GM19324 (cell line): ENCODE data around the gene TMIGD1.

ENCODE experiments used
- ATAC-seq: cut with Tn5 transposase; IDR thresholded peaks from one replicate; pipeline ENCODE4 v1.9.1; 2021; ENCODE audit warnings: mild to moderate bottlenecking, moderate library complexity; ENCODE audit not compliant: unreplicated experiment, low FRiP score

Gene TMIGD1

DNA sequence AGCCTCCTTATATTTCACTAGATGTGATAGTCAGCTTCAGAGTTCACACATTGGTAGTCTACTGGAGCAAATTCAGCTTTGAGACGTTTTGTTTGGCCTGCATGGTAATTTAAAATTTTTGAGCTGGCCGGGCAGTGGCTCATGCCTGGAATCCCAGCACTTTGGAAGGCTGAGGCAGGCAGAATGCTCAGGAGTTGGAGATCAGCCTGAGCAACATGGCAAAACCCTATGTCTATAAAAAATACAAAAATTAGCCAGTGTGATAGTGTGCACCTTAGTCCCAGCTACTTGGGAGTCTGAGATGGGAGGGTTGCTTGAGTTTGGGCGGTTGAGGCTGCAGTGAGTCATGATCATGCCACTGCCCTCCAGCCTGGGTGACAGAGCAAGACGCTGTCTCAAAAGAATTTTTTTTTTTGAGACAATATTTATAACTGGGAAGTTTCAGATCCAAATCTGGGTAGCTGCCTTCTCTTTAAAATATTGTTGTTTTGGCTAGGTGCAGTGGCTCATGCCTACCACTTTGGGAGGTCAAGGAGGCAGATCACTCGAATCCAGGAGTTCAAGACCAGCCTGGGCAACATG is 37.3 kb downstream of the TMIGD1 start:
- no peak for ATAC-seq

DNA sequence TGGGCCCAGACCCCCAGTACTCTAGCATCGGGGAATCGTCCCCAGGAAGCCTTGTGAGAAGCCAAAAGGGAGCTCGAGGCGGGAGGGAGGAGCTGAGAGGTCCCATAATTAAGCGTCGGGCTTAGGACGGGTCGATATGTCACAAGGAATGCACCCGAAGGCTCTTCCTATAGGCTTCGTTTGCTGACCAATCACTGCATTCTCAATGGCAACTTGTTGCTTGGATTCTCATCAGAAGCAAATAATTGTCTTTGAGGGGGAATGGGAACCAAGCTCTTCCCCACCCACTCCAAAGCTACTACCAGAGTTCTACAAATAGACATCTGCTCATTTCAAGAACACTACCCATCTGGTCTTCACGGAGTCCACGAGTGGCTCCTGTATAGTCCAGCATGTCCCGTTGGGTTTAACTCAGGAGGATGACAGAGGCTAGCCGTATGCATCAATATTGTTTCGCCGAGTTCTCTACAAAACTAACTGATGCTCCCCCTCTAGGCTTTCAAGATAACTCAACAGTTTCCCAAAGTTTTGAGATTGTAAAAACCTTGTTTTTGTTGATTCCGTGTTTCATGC is 41.5 kb downstream of the TMIGD1 start:
- ATAC-seq, result no peak

DNA sequence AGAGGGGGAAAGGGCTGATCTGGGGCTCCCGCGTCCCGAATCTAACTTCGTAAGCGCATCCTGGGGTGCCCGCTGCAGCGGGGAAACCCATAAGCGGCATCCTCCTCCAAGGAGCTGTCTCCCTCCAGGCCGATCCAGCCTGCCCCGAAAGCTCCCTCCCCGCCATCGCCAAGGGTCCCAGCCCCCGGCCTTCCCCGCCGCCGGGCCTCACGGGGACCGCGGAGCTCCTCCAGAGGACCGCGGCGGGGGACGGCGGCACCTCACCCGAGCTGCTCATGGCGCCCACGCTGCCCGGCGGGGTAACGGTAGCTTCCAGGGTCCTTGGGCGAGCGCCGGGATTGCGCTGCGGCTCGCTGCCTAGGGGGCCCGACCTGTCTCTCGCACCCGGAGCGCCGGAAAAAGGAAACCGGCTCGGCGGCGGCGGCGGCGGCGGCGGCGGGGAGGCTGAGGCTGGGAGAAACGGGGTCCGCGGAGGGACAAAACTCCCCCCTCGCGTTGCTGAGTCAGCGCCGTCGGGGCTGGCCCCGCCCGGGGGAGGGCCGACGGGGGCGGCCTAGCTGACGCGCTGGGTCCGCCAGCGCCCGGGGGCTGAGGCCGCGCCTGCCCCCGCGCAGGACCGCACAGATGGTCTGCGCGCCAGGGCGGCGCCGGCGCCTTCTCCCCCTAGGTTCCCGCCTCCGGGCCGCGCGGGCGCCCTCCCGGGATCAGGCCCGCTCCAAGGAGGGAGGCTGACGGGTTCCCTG is 42.1 kb downstream of the TMIGD1 start, which contains the start of gene BLMH:
BLMH (minus strand) TSS at position 402 of the 743 bp plus-strand sequence; CDS start at position 277, 125 bp downstream.
- ATAC-seq, result peak; percentile 71

DNA sequence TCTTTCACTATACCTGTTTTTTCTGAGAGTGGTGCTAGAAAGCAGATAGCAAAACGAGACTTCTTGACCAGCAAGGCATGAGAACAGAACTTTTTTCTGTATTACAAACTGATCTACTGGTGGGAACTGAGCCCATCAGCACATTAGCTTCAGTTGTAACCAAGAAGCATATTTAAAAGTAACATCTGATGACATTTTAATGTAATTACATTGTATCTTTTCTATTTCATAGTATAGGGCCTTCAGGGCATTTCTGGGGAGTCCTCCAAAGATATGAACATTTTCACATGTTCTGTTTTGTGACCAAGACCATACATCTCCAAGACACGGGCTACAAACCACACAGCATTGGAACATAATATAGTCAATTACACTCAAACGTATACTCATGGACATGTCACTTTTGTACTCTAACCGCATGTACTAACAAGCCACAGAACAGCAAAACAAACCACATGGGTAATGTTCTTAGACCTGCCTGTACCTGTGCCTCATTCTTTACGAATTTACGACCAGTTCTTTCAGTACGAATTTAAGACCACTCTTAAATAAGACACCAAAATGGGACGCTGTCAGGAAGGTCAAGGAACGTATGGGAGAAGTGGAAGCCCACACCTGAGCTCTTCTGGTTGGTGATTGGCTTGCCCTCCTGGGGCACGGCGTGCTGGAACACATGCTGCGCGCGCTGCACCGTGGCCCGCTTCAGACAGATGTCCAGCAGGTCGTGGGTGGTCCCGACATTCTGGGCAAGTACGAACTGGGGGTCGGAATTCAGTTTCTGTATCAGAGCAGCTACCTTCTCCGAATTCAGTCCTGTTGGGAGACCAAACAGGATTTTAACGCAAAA is 42.9 kb downstream of the TMIGD1 start:
- ATAC-seq, result peak; percentile 39

DNA sequence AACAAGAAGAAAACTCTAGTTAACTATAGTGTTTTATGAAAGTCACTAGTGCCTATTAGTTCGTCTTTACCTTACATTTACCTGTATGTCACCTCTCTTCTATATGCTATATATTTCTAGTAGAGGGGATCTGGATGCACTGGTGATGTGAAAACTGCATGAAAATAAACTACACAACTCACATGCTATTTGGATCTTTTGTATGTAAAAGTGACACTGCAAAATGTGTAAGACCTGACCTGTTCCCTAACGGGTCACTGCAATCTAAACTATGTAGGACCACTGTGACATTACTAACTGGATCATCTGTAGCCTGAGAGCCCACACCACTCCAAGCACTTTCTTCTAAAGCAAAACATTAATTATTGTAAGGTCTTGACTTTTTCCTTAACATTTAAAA is 43.8 kb downstream of the TMIGD1 start:
- ATAC-seq, result no peak

DNA sequence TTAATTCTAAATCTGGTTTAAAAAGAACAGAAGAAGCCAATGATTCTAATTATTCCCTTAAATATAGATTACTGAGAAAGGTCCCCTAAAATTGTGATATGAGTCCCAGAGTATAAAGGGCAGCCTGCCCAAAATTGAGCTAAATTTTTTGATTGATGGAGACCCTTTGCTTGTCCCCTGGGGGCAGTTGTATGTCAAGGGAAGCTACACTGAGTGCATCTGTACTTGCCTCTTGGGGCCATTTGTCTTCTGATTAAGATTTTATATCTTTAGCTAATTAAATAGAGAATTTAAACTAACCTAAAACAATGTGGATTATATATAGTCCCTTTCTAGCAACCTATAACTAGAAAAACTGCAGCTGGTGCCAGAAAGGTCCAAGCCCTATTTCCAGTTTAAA is 54.7 kb downstream of the TMIGD1 start:
- ATAC-seq, result no peak

DNA sequence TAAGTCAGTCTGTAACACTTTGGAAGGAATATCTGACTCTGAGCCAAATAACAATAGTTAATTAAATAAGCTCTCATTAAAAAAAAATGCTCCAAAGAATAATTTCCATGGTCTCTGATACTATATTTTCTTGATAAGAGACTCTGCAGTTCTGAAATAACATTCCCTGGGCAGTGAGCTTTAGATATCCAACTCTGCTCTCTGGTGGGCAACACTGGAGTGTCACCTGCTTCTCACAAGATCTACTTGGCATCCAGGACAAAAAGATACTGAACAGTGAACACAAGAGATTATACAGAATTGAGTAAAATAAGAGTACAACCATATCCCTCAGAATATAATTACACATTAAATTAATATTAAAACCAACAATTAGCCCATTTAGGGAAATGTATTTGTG is 55.8 kb downstream of the TMIGD1 start:
- no peak for ATAC-seq

DNA sequence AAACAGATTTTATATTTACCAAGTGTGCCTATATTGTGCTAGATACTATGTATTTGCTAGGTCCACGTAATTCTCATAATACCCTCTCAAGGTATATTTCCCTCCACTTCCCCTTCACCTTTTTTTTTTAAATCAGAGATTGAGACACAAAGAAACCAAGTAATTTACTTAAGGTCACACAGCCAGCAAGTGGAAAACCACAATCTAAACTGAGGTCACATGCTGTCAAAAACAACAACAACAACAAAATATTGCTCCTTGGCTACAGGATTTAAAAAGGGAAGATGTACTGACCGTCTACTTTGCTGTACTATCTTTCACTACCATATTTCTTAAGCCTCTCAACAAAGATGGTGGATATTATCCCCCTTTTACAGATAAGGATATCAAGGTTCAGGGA is 57.9 kb downstream of the TMIGD1 start:
- ATAC-seq, result no peak

DNA sequence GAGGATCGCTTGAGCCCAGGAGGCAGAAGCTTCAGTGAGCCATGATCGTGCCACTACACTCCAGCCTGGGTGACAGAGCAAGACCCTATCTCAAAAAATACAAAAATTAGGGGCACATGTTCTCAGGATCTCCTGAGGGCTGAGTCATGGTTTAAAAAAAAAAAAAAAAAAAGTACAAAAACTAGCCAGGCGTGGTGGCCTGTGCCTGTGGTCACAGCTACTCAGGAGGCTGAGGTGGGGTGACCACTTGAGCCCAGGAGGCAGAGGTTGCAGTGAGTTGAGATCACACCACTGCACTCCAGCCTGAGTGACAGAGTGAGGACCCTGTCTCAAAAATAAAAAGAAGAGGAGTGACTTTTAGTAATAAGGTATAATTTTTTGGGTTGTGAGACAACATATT is 59.0 kb downstream of the TMIGD1 start:
- no peak for ATAC-seq

DNA sequence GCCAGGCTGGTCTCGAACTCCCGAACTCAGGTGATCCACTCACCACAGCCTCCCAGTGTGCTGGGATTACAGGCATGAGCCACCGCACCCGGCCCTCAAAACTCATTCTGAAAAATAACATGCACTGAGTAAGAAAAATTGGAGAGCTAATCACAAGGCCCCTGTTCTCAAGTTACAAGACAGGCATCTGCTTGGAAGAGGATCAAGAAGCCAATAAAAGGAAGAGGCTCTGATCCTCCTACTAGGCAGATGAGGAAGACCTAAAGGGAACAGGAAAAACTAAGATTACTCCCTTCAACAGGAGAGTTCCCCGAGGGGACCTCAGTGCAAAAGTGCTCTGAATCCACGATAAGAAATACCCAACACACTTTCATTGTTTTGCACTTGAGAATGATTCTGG is 60.5 kb downstream of the TMIGD1 start:
- ATAC-seq, result no peak

DNA sequence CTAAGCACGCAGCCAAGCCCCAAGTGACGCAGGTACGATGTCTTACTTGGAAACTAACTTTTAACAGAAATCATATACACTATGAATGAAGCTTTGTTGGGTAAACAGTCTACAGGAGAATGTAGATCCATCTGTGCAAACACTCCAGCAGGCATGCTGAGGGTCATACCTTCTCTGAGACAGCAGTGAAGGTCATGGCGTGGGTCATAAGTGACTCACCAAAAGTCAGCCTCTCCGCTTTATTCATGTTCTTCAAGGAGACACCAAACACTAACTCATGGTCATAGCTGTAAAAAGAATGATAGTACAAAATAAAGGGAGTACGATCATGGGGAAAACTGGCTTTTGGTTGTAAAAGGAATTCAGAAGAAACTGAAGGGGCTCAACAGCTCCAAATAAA is 62.8 kb downstream of the TMIGD1 start:
- ATAC-seq, result no peak

DNA sequence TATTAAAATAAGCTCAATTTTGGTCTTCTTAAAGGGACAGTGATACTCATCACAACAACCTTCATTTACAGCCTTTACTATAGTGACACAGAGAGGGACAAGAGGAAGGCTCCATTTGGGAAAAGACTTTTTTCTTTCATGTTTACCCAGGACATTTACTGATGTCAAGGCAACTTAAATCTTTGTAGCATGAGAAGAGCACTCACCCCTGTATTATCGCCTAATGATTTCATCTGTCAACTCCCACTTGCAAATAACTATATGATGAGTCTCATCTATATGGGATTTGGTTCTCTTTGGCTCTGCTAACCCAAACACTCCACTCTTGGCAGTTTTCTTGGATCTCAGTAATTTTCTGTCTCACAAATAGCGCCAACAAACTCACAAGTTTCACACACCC is 66.2 kb downstream of the TMIGD1 start:
- no peak for ATAC-seq
